Stimulated activated CD8-positive, alpha-beta memory T cell treated with anti-CD3 and anti-CD28 coated beads, Interleukin-7, amount 100 ng/mL, for 1 hour (primary cell): ENCODE measurements around the gene TTC39C.

Experiments used
- DNase-seq, 2 donors: peaks; one replicate each; pipeline ENCODE4 v3.0.0-alpha.2; 2020; ENCODE audit warnings: low read depth in 2 of 2

The TTC39C gene

DNA sequence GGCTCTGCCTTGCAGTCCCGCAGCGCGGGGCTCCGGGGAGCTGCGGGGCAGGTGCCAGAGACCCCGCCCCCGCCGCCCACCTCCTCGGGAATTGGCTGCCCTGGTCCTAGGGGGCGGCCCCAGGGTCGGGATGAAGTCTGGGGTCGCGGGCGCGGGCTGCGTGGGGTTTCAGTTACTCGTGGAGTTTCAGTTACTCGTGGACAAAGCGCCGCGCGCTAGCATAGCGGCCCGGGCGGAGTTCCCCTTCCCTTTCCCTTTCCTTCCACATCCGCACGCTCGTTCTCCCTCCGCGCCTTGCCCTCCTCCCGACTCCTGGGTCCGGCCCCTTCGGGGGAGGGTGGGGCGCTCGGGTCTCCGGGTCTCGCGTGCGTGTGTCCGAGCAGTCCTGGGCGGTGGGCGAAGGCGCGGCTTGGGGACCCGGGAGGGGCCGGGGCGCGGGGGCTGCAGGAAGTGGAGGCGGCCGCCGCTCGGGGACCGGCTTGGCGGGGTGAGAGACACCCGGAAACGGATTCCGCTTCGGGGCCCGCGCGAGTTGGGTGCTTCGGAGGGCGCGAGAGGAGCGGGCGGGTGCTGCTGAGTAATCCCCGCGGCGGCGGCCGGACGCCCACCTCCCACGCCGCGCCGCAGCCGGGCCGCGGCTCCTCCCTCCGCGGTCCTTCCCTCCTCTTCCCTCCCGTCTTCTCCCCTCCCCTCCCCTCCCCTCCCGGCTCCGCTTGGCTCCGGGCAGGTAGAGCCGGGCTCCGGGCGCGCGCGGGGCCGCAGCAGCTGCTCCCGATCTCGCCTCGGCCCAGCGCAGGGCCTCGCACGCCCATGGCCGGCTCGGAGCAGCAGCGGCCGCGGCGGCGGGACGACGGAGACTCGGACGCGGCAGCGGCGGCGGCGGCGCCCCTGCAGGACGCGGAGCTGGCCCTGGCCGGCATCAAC lies at the start of gene TTC39C:
TSS of gene TTC39C (plus strand) at position 693 of the 924 bp plus-strand sequence. CDS start at position 811, 118 bp downstream.
- DNase-seq, result peak; percentile 56 to 69

DNA sequence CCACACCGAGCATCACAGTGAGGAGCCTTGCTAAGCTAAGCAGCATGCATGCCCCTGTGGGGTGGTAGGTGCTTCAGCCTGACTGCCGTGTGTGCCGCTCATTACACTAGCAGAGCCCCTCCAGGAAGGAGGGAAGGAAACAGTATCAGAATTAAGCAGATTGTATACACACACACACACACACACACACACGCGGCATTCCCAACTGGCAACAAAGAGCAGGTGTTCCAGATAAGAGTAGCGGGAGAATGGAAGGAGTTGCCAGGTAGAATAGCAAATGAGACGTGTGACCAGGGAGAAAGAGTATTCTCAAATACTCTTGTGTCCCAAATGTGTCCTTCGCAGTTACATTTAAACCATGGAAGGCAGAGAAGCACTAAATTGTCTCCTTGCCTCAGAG lies 47.6 kb upstream of the TTC39C start:
- no peak for DNase-seq

DNA sequence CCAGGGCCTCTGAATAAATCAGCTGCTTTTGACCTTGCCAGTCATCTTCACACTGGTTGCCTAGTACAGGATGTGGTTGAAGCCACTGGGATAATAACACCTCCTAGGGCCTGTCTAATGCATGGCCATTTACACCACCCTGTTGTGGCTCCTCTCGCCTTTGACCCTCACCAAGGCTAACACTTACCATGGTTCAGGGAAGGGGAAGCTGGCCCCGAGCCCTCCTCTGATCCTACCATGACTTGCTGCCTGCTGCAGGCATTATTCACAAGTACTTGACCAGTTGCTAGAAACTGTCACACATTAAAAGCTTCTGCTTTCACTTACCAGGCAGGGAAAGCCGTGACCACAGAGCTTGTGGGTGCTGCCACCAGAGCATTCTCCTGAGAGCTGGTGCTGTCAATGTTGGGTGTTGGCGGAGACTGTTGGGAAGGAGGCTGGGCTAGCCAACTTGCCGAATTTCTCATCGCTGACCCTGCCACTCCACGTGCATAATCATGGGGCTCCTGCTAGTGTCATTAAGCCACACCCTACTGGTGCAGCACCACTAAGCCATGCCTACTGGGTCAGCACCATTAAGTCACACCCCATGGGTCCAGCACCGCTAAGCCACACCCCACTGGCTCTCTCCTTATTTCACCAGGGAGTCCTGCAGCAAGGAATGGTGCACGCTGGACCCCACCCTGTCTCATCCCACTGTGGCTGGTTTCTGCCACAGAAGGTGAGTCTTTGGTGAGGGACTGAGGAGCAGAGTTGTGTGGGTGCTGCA lies 47.0 kb upstream of the TTC39C start:
- no peak for DNase-seq

DNA sequence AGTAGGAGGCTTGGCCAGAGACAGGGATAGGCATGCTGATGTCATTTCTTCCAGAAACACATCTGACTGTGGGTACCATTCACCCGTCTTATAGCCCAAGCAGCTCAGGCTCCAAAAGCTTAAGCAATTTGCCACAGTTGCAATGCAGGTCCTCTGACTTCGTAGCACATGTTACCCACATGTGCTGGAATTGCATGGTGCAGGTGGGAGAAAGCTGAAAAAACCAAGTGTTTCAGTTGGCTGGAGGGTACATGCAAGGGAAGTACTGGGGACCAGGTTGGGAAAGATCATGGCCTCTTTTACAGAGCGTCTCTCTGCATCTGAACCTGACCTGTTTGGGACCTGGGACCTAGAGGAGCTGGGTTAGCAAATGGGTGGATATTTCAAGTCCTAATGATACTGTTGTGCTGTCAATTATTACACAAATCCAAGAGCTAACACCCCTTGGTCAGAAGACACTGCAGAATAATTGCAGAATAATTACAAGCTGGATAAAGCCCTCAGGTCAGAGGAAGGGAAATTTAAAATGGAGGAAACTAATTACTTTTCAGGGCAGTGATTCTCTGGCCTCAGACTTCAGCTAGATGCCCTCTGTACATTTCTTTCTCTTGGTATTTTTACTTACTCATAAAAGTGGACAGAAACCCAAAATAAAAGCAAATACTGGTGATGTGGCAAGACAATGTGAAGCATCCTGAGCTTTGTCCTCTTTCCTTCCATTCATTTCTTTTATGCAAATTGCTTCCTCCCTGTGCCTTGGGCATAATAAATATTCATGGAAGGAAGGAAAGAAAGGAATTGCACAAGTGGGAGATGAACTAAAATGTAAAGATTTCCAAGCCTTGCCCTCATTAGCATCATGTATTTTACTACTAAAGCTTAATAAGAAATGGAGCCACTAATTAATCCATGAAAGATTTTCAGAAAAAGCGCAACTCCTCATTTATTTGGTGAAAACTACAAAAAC lies 45.6 kb upstream of the TTC39C start:
- DNase-seq, result no peak

DNA sequence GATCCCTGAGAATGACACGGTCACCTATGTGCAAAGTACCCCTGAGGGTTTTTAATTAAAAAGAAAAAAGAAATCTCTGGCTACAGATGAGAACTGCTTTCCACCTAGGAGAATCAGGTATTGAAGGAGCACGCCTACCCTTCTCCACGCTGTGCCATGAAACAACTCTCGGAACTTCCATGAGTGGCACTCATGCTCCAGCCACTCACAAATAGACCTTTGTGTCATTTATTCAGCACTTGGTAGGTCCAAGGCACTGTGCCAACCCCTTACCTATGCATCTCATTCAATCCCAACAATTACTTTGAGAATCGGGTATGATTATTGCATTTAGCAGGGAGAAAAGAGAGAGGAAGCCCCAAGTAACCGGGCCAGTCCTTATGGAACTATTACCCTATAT lies 44.9 kb upstream of the TTC39C start:
- no peak for DNase-seq

DNA sequence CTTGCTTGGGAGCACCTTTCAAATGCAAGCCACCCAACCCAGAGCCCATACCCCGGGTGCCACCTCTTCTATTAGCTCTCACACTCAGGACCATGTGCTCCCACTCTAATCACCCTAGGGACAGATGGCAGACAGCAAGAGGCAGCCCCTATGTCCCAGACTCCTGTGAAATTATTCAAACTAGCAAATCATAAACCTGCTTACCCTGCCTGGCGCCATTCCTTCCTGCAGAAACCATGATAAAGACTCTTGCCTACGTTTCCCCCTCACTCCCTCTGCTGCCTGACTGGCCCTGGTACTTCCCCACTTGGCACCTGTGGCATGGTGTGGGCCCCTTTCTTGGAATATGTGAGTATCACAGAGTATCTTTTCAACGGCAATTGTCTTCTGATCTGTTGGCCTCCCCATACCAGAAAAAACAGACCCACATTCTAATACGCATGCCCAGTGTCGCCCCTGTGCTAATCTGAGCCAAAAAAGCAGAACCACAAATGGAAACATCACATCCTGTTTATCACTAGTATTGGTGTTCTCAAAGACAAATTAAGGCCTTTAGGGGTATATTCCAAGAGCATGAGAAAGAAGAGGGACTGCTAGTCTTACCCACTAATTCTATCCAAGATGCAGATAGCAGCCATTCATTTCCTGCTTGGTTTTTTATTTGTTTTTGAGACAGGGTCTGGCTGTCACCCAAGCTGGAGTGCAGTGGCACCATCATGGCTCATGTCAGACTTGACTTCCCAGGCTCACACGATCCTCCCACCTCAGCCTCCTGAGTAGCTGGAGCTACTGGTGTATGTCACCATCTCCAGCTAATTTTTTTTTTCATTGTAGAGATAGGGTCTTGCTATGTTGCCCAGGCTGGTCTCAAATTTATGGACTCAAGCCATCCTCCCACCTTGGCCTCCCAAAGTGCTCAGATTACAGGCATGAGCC lies 44.1 kb upstream of the TTC39C start:
- peak; percentile 21 to 37 for DNase-seq

DNA sequence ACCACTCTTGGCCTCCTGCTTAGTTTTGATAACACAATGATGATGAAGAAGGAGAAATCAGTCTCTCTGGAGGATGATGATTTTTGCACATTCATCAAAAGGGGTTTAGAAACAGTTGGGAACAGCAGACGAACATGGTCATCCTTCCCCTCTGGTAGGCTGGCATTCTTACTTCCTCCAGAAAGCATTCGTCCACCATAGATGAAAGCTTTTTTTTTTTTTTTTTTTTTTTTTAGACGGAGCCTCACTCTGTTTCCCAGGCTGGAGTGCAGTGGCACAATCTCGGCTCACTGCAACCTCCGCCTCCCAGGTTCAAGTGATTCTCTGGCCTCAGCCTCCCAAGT lies 43.5 kb upstream of the TTC39C start:
- DNase-seq, result no peak

DNA sequence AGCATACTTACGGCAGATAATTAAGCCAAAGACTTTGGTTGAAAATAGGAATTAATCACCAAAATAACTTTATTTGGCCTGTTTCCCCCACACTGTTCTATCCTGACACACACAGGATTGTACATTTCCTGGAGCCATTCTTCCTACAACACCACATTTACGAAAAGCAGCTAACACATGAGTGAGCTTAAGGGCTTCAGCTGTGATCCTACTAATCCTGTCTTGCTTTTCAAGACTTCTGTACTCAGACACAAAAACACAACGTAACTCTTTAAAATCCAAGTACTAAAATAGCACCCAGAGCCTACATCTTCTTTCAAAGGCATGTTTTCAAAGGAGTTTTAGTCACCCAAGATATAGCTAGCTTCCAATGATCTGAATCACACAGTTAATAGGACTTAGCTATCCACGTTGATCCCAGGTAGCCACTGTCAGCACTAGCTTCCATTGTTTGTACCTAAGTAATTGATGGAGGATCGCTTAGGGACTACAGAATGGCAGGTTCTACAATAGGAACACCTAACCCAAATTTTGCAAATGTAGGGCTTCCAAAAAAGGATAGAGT lies 42.8 kb upstream of the TTC39C start:
- DNase-seq, result no peak

DNA sequence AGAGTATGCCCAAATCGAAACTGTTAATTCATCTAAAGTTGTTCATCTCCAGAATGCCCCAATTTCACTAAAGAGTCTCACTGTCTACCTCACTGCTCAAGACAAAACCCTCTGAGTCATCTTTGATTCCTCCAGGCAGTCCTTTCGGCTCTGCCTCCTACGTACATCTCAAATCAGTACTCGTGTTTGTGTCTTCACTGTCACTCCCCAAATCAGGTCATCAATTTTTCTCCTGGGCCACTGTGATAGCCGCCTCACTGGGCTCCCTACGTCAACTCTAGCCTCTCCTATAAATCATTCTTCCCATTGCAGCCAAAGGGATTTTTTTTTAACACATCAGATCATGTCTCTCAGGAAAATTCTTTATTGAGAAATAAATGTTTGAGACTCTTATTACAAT lies 42.1 kb upstream of the TTC39C start:
- DNase-seq, result no peak

DNA sequence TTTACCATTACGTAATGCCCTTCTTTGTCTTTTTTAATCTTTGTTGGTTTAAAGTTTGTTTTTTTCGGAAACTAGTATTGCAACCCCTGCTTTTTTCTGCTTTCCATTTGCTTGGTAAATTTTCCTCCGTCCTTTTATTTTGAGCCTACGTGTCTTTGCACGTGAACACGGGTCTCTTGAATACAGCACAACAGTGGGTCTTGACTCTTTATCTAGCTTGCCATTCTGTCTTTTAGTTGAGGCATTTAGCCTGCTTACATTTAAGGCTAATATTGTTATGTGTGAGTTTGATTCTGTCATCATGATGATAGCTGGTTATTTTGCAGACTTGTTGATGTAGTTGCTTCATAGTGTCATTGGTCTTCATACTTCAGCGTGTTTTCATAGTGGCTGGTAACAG lies 37.5 kb upstream of the TTC39C start:
- DNase-seq, result no peak

DNA sequence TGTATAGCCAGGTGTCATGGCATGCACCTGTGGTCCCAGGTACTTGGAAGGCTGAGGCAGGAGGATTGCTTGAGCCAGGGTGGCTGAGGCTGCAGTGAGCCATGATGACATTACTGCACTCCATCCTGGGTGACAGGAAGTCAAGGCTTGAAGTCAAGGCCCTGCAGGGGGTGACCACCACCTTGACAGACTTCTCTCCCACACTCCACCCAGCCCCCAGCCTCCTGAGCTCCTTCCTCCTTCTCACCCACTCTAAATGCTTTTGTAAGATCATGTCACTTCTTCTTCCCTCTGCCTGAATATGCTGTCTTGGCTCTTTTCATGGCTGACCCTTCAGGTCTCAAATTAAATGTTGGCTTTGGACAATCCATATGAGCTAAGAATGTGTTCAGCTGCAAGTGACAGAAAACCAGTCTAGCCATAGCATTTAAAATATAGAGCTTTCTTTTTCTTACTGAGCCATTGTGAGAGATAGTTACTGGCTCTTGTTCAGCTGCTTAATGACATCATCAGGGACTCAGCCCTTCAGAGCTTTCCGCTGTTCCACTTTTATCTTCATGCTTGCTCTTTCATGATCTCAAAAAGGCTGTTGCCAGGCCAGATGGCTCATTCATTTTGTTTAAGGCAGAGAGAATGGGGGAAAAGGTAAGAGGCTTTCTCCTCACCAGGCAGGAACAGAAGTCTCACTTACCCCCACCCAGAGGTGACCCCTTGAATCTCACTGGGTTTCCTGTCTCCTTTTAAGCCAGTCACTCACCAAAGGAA lies 36.7 kb upstream of the TTC39C start:
- no peak for DNase-seq

DNA sequence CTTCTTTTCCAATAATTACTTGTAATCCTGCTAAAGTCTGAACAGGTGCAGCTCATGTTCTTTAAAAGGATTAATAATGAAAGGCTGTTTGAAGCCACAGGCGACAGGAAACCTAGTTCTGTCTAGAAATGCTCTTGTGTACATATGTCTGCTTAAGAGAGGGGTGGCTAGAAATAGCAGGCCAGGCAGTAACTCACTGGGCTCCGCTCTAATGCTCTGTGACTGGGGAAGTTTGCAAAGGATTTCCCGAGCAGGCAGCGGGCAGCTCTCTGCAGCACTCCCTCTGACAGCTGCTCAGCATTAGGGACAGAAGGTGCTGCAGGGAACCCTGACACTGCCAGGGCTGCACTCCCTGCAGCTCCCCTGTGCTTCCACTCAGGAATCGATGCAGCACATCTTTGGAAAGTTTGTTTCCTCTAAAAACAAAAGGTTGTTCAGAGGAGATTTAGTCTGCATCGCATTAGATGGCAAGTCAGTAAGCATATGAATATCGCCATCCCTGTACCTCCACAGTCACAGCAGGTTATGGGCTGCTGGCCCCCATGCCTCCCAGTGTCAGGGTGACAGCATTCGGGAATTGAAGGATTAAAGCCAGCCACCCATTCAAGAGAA lies 33.1 kb upstream of the TTC39C start:
- no peak for DNase-seq

DNA sequence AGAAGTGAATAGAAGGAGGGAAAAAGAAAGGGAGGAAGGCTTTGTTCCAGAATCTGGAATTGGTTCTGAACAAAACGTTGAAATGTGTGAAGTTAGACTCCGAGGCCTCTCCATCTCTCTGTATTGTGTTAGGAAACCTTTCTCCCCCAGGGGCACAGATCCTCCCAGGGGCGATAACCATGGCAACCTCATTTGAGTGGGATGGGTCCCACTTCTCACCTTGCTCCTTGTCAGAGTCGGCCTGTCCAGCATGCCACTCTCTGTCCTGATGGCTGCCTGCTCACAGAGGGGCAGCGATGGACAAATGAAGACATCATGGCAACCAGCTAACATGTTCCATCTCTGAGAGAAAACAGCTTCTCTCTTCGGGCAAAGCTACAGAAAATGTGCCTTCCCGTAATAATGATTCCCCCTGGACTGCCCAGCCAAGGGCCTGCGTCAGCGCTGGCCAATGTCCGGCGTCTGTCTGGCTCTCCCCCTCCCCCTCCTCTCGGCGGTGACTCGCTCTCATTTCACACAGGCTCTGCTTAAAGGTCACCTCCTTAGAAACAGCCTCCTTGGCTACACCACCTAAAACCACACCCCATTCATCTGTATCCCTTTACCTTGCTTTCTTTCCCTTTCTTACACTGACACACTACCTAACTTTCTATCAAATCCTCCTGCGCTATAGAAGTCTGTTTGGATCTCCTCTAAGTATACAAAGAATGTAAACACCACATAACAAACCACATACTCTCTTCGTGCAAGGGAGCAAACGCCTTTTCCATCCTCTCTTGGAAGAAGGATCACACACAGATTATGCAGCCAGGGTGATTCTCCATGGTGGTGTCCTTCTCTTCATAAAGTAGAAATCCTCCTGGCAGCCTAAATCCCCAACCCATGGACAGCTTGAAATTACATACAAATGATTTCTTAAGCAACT lies 32.1 kb upstream of the TTC39C start:
- DNase-seq, result no peak

DNA sequence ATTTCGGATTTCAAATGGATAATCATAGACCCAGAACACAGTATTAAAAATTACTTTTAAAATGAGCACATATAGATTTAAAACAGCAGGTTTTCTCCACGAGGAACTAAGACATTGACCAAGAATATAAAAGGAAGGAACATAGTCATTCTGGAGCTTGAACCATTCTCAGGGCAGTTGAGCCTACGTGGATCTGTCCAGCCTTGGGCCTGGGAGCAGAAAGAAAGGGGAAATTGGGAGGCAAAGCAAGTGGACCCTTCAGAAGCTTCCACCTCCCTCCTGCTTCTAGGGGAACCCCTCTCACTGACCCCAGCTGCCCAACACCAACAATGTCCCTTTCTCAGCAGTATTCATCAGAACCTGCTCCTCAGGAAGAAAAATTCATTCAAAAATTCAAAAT lies 31.4 kb upstream of the TTC39C start:
- no peak for DNase-seq

DNA sequence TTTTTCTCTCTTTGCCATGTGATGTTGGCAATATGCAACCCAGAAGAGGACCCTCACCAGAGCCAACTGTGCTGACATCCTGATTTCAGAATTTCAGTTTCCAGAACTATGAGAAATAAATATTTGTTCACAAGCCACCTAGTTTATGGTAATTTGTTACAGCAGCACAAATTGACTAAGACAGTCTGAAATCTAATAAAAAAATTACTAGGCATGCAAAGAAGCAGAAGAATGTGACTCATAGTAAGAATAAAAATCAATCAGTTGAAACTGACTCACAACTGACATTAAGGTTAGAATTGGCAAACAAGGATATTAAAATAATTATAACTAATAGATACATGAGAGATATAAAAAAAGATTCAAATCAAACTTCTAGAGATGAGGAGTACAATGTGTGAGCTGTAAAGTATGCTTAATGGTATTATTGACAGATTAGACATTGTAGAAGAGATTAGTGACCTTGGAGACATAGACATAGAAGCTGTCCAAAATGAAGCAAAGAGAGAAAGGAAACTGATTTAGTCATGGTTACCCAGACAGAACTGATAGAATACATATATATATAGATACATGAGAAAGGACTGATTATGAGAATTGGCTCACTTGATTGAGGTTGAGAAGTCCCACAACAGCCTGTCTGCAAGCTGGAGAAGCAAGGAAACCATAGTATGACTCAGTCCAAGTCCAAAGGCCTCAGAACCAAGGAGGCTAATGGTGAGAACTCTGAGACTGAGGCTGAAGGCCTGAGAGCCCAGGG lies 27.8 kb upstream of the TTC39C start:
- no peak for DNase-seq

DNA sequence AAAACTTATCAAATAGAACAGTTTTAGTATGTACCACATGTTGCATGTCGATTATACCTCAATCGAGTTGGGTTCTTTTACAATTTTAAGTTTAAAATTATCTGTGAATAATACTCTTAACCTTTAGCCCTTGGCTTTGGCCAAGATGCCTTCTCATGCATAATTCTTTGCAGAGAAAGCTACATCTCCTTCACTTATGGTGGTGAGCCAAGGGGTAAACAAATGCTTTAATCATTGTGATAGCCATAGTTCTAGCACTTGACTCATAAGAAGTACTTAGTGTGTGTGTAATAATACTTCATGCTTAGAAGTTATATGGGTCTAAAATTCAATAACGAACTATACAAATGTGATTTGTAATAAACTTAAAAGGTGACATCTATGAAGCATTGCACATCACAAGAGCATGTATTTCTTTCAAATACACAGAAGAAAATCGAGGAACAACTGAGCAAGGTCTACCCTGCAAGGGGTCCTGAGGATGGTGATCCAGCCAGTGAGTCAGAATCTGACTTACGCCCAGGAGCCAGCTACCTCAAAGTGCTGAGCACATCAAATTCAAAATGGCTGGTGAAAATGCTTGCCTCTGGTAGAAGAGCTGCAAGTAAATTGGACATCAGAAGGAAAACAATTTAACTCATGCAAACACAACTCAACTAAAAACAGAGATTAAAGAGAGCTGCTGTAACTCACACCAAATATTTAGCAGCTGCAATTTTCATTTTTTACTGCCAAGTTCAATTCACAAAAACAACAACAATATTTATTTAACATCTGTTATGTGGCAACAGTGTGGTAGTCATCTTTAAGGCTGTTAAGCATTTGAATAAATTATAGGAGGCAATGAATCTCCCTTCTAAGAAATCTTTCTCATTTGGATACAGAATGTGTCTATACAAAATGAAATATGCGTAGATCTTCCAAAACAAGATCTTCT lies 23.8 kb upstream of the TTC39C start:
- no peak for DNase-seq
